GM18498 (cell line): Measurements from ENCODE around the gene DGKB.
A peak's percentile ranks its signal among the peaks of the same experiment; 100 is the strongest.

Source experiments
- ATAC-seq: cut with Tn5 transposase; IDR thresholded peaks from one replicate; pipeline ENCODE4 v1.9.1; 2021; ENCODE audit warnings: mild to moderate bottlenecking, moderate library complexity; ENCODE audit not compliant: unreplicated experiment

The DGKB gene

DNA sequence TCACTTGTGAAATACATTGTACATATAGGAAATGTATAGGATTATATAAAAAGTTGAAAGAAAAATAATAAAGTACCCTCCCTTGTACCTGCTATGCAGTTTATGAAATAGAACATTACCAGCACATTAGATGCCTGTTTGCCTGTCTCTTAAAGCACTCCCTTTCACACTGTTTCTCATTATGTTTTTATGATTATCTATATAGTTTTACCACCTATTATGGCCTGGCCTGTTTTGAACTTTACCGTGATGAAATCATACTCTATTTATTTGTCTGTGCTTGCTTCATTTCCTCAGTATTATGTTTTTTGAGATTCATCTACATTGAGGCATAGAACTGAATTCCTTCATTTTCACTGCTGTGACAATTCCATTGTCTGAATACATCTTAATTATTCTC is 41.1 kb downstream of the DGKB start:
- ATAC-seq = no peak

DNA sequence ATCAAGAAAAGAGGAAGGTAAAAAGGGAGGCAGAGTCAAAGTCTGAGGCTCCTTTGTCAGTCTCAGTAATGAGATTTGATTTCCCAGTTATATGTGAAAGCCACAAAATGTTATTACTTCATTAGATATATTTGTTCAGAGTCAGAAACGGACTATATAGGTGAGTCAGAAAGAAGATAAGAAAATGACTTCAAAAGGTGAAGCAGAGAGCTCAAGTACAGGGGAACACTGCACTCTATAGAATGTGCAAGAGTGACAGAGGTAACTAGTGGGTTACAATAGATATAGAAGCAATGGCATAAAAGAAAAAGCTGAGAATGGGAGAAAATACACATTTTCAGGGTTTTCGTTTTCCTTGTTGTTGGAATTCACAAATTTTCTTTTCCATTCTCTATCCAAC is 43.3 kb downstream of the DGKB start:
- ATAC-seq = no peak

DNA sequence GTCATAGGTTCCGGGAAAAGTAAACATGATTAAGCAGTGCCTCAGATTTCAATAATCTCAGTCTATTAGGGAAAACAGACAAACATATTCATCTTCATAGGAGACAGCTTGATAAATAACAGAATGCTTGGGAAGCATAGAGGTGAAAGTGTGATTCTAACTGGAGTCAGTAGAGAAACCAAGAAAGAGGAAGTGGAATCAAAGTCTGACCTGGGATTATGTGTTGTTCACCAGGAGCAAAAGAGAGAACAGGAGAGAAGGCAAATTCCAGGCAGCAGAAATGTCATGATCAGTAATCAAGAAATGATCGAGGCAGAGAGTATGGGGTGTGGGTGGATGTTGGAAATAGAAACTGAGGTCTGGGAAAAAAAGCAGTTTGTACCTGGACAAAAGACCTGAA is 43.7 kb downstream of the DGKB start:
- no peak for ATAC-seq

DNA sequence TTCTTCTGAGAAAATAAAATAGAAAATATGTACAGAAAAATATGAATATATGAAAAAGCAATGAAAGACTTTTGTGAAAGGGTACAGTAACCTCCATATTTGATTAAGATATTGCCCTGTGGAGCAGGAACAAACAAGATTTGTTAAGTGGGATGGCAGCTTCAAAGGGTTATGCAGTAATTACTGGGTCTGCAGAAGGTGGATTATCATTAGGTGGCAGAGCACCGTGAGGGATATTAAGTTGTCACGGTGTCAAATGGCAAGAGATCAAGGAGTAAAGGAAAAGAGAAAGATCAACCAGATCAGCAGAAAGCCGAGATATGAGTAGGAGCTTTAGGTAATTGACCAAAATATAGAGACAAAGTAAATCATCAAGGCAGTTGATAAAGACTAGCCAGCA is 44.1 kb downstream of the DGKB start:
- ATAC-seq = no peak

DNA sequence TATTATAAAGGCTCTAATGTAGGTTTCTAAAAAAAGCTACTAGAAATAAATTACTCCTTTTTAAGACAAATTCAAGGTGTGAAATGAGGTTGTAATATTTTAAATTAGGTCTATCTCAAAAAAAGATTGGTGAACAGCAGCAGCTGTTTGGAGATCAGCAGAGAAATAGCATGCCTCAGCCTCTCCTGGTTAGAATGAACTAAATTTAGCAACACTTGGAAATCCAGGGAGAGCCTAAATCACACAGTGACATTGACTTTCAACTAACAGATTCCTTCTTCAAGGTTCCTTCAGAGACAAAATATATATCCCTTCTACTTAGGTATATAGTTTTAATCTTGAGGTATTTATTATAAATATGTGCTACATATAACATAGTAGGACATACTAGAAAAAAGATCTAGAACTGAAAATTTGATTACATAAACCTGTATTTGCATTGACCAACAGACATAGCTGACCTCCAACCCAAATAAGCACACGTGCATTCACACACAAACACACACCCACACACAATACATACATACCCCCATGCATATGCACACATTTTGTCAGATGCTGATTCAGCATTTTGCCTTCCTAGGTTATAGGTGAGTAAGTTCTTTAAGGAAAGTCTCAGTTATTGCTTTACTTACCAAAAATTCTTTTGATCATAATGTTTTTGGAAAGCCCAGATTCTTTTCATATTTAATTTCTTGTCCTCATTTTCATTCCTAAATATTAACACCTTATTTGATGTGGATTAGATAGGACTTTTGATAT is 47.3 kb downstream of the DGKB start:
- ATAC-seq = no peak

DNA sequence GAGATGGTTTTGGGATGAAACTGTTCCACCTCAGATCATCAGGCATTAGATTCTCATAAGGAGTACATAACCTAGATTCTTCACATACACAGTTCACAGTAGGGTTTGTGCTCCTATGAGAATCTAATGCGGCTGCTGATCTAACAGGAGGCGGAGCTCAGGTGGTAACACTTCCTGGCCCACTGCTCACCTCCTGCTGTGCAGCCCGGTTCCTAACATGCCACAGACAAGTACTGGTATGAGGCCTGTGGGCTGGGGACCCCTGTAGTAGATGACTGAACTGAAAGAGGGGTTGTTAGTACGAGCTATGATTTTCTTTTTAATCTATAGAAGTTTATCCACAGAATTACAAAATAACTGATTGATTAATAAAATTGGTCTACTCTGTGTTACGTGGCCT is 48.1 kb downstream of the DGKB start:
- no peak for ATAC-seq

DNA sequence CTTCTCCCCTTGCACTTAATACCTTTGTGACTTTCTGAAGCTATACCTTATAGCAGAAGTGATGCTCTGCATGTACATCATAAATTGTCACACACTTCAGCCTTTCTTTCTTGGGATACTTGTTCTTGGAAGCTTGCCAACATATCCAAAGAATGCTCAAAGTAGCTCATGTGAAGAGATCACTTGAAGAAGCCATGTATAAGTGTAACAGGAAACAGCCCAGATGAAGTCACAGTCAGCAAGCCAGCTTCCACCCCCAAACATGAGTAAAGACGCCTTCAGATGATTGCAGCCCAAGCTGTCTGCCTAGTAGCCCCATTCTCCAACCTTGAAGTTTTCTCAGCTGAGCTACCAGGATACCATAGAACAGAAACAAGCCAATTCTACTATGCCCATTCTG is 50.9 kb downstream of the DGKB start:
- no peak for ATAC-seq

DNA sequence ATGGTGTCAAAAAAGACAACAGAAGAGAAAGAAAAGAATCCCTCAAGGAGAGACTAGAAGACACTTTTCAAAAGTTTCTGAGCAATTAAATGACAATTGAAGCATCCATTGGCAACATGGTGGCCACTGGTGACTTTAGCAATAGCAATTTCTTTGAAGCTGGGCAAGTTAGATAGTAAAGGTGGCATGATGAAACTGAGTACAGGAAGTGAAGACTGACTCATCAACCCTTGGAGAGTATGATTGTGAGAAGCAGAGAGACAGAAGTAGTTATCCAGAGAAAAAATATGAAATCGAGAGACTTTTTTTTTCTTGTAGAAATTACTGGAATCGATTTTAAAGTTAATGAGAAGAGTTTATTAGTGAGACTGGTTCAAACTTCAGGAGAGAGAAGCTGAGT is 52.5 kb downstream of the DGKB start:
- ATAC-seq = no peak

DNA sequence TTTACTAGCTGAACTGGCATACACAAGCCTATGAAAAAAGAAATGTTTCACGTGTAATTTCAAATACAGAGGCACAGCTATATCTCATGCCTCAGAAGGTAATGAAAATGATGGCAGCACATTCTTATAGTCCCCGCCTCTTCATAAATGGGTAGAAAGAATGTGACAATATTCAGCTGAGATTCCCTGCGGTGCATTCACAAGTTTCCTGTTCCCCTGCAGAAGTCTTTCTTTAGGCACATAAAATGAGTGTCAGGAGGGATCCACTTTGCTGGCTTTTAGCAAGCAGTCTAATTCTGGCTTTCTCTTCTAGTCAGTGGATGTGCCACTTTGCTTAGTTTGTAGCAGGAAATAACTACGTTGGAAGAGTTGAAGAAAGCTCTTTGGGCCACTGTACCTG is 56.1 kb downstream of the DGKB start:
- ATAC-seq = no peak

DNA sequence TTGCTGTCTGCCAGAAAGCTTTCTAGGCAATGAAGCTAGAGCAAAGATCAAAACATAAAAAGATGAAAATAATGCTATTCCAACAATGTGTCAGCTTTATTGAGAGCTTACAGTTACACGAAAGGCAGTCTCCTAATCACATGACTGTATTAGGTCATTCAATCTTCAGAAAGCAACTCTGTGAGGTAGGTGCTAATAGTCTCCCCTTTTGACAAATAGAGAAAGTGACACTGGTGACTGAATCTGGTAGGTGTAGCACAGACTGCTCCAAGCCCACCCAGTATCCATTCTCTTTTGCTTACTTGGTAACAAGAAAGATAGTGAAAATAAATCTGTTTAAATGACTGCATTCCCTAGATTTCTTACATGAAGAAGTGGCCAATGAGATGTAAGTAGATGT is 58.8 kb downstream of the DGKB start:
- ATAC-seq = no peak

DNA sequence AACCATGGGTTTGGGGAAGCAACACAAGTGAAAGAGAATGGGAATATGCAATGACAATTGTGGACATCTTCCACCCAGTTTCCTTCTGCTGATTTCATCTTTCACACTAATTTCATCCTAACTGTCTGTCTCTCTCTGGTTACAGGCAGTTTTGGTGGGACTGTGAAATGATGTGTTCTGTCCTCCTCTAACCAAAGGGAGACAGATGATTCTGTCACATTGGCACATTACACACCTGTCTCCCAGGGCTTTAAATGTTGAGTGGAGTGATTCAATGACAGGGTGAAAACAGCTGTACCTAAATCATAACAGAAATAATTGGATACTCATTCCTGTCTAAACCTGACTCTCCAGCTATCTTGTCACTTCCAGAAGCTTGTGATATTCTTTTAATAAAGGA is 60.0 kb downstream of the DGKB start:
- no peak for ATAC-seq

DNA sequence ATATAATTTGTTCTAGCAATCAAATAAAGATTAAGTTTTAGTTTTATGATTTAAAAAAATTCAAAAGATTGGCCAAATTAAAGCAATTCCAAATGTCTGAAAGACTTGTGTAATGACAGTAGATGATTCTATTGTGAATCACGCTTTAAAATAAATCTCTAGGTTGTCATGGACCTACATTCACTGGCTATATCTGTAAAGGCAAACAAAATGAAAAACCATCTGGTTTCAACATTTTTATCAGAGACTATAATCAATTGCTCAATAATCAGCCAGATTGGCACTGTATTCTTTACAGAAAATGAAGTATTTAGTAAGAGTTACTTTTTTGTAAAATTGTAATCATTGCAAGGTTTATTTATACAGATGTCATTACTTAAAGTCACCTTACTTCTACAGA is 60.7 kb downstream of the DGKB start:
- no peak for ATAC-seq

DNA sequence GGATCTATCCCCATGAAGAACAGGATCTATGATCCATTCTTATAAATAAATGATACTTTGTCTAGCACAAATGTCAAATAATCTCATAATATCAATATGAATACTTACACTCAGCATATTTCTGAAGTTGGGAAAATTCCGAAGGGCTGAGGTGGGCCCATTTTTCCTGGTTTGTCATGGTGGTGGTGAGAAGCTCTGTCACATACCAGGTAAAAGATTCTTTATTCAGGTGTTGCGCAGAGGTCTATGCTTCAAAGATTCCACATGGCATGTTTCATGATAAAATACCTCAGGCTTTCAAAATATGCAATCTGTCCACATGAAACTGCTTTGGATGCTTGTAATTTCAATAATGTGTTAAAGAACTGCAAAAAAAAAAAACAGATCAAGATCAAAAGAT is 61.5 kb downstream of the DGKB start:
- ATAC-seq = no peak

DNA sequence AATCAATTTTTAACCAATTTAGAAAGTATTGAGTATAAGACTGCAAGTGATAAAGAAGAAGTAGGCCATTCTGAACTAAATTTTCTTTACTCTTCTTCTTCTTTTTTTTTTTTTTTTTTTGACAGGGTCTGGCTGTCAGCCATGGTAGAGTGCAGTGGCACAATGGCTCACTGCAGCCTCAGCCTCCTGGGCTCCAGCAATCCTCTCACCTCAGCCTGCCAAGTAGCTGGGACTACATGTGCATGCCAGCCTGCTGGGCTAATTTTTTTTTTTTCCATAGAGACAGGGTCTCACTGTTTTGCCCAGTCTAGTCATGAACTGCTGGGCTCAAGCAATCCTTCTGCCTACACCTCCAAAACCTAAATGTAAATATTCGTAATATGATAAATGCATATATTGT is 63.2 kb downstream of the DGKB start:
- ATAC-seq = no peak

DNA sequence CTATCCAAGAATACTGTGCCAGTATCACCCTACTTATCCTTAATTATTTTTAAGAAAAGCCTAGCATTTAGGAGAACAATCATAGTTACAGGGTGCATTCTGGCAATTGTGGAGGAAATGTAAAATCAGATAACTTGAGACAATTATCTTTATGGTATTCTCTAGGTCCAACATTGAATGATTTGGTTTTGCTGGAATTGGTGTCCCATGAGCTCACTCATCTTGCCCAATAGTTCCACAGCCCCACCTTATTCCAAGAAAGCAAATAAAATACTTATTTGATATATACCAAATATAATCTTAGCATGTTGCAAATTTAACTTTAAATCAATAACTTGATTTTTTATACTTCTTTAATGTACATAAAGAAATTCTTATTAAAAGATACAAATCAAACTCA is 65.3 kb downstream of the DGKB start:
- ATAC-seq = no peak

DNA sequence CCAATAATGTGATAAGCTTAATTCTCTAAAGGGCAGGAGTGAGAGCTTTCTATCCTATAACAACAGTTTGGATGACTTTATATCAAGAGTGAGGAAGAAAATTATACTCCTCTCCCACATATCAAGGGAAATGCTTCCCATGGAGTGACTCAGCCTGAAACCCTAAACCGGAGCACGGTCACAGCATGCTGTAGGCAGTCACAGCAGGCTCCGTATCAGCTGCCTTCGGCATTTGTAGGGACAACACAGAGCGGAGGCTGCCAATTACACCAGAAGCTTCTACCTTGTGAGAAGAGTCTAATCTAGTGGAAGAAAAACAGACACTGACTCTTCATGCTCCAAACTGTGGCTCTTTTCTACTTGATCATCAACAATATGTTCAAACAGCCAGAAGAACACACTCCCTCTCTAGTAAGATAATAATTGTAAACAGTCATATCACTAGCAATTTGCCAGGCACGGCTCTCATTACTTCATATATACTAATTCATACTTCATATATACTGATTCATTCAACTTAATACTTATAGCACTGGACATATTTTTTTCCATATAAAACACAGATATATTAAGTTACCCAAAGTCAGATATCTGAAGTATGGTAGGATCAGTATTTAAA is 65.9 kb downstream of the DGKB start:
- no peak for ATAC-seq

DNA sequence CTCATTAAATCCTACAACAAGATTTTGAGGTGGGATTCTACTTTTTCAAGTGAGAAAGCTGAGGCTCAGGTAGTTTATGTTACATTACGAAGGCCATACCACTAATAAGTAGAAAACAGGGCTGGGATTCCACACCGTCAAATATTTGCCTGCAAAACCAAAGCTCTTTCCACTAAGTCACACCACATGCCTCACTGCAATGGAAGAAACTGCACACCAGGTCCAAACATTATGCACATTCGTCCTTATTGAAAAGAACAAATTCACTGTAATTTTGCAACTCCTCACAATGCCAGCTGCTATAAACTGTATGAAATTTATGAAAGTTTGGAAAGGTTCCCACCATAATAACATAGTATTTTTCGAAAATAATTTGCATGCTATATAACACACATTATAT is 66.5 kb downstream of the DGKB start:
- no peak for ATAC-seq

DNA sequence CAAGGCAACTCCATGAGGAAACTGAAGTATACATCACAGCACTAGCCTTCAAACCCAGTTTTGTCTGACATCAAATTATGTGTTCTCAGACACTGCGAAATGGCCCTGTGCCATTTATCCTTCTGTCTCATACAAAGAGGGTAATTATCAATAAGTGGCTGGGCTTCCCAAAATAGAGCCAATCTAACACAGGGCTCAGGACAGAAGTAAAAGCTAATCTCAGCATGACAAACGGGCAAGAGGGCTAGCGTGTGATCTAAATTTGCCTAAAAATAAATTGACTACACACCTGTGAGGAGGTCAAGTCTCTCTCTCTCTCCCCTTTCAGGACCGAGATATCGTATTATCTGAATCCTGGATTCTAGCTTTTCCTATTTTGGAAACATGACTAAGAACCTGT is 67.2 kb downstream of the DGKB start:
- ATAC-seq = no peak

DNA sequence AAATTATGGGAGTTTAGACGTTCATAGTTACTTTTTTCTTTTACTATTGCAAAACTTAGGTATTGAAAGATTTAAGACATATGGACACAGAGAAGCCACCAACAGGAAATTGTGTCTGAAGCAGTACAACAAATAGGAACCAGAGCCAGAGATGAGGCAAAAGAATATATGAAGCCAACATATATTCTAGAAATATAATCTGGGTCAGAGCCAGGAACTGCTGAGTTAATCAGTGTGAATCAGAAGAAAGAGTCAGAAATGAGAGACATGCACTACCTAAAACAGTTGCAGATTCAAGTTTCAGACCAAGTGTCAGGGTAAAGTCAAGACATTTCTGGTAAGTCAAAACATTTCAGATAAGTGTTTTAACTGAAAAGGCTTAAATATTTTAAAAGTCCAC is 67.7 kb downstream of the DGKB start:
- ATAC-seq = peak; percentile 32

DNA sequence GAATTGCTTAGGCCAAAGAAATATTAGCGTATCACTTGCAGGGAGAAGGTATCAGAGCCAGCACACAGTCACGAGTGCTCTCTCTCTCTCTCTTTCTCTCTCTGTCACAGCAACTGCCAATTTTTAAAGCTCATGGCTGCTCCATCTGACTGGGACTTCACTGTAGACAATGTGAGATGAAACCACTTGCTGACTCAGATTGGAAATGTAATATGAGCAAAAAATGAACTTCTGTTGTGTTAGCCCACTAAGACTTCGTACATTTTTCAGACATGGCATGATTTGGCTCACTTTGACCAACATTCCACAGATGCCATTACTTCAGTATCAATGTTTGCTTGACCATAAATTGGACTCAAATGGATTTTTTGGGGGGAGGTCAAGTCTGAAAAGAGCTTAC is 68.1 kb downstream of the DGKB start:
- peak; percentile 64 for ATAC-seq

DNA sequence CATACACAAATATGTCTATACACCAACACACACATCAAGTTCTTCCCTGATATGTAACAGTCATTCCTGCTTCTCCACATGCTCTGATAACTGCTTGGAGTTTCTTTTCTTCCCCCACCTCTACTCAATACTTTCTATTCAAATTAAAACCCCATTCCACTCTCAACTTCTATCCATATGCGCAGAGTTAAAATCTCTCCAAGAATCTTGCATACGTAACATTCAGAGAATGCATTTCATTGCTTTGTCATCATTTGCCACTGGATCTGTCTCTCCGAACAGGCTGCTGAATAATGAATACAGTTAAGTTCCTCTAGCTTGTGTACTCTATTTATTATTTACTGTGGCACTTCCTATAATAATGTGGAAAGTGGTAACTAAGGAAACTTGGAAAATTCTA is 68.8 kb downstream of the DGKB start:
- no peak for ATAC-seq

DNA sequence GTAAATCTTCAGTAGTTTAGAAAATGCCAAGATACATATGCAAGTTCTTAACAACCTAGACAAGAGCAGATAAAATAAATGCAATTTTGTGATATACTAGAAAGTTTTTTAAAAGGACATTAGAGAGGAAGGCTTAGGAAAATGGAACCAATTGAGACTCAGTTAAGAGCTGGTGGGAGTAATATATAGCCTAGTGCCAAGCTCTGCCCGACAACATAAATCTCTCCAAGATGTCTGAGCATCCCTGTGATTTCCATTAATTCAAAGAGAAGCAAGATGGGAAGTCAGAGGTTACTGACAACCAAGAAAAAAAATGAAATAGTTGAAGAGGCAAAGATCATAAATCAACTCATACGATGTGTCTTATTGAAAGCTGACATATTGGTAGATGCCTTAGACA is 74.5 kb downstream of the DGKB start:
- ATAC-seq = no peak

DNA sequence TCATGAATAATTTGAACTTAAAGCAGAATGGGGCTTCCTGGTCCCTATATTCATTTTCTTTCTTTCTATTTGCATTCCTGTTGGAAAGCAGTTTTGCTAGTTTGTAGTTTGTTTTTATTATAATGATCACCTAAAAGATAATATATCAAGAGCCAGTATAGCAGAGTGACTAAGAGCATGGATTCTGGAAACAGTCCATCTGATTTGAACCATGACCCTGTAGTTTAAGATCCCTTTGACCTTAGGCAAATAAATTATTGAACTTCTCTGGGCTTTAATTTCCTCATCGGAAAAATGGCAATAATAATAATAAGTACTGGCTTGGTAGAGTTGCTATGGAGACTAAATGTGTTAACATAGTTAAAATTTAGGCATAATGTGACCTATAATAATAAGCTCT is 76.1 kb downstream of the DGKB start:
- no peak for ATAC-seq
